ENCODE results near the gene RAB11FIP4. TPM values are rescaled to one million over a fixed set of nuclear protein-coding genes. Genes with fewer than 3 reads are reported as not detected.

The RAB11FIP4 gene
- total and polyA plus RNA-seq, 4 donors, result 5.2 to 19.1 (median 12.8) TPM

DNA sequence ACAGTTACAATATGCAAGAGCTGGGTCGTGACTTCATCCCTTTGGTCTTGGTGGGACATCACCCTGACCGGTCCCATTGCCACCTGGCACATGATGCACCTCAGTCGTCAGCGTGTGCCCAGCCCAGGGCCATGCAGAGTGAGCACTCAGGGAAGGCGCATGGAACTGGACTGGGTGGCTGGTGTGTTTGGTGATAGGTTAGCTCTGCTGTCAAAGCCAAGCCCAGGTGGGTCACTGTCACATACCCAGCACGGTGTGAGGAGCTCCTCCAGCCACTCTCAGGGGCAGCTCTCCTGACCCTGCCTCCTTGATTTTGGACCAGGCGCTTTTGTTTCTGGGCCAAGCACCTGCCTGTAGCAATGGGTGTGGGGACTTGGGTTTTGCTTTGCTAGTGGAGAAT lies 180.9 kb downstream of the RAB11FIP4 start:
- Histone ChIP-seq H3K36me3 (ENCODE audit: control insufficient read depth in 4 of 4, insufficient read depth in 4 of 4, low read length in 4 of 4) (no peaks in the 10 kb centered on the region), H3K9me3 (ENCODE audit: control insufficient read depth in 4 of 4, insufficient read depth in 3 of 4, low read length in 3 of 4) (no peaks in the 10 kb centered on the region), H3K27ac (ENCODE audit: low read depth in 1 of 2, low read length in 1 of 2) (peak overlapping the region in 1 of 2 donors; percentile 20), H3K9ac (ENCODE audit: insufficient read depth in 1 of 2, low read length in 2 of 2) (no peak overlapping the region), H3K4me1 (ENCODE audit: control insufficient read depth in 5 of 5, insufficient read depth in 5 of 5, low read length in 5 of 5) (peaks cover 0 to 14% (median 9%) of the 10 kb centered on the region in 5 donors), H3K27me3 (ENCODE audit: control insufficient read depth in 3 of 3, insufficient read depth in 3 of 3, low read length in 2 of 3) (no peaks in the 10 kb centered on the region), H3K4me3 (no peak overlapping the region)
- WGBS, 2 donors, result 95 to 96% methylated on average over 7 of the region's 7 CpGs
- ATAC-seq (ENCODE audit: insufficient read depth, low FRiP score), result no peak
- DNase-seq, result no peak
- TF ChIP-seq, protein P1, sequence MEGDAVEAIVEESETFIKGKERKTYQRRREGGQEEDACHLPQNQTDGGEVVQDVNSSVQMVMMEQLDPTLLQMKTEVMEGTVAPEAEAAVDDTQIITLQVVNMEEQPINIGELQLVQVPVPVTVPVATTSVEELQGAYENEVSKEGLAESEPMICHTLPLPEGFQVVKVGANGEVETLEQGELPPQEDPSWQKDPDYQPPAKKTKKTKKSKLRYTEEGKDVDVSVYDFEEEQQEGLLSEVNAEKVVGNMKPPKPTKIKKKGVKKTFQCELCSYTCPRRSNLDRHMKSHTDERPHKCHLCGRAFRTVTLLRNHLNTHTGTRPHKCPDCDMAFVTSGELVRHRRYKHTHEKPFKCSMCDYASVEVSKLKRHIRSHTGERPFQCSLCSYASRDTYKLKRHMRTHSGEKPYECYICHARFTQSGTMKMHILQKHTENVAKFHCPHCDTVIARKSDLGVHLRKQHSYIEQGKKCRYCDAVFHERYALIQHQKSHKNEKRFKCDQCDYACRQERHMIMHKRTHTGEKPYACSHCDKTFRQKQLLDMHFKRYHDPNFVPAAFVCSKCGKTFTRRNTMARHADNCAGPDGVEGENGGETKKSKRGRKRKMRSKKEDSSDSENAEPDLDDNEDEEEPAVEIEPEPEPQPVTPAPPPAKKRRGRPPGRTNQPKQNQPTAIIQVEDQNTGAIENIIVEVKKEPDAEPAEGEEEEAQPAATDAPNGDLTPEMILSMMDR (IDR thresholded peaks at IDR 0.05; ENCODE audit: control extremely low read depth, extremely low read depth), result no peak

DNA sequence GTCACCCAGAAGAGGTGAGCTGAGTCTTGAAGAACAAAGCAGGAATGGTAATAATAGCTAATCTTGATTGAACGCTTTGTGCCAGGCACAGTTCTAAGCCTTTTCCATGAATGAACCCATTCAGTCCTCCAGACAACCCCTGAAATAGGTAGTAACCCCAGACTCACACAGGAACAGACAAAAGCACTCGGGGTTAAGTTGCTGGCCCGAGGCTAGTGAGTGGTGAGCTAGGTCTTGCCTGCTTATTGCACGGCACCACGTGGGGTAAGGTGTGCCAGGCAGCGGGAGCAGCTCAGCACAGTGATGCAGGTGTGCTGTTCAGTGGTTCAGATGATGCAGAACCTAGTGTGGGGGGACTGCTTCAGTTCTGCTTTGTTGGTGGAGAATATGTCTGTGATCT lies 181.6 kb downstream of the RAB11FIP4 start:
- Histone ChIP-seq H3K9me3 (ENCODE audit: control insufficient read depth in 4 of 4, insufficient read depth in 3 of 4, low read length in 3 of 4) (no peaks in the 10 kb centered on the region), H3K27ac (ENCODE audit: low read depth in 1 of 2, low read length in 1 of 2) (peak overlapping the region in 1 of 2 donors; percentile 3), H3K4me1 (ENCODE audit: control insufficient read depth in 5 of 5, insufficient read depth in 5 of 5, low read length in 5 of 5) (peaks cover 0 to 12% (median 9%) of the 10 kb centered on the region in 5 donors), H3K9ac (ENCODE audit: insufficient read depth in 1 of 2, low read length in 2 of 2) (no peak overlapping the region), H3K4me3 (no peak overlapping the region), H3K36me3 (ENCODE audit: control insufficient read depth in 4 of 4, insufficient read depth in 4 of 4, low read length in 4 of 4) (no peaks in the 10 kb centered on the region), H3K27me3 (ENCODE audit: control insufficient read depth in 3 of 3, insufficient read depth in 3 of 3, low read length in 2 of 3) (no peaks in the 10 kb centered on the region)
- DNase-seq (no peak), ATAC-seq (ENCODE audit: insufficient read depth, low FRiP score) (no peak)
- TF ChIP-seq, protein P1 (IDR thresholded peaks at IDR 0.05; ENCODE audit: control extremely low read depth, extremely low read depth), result no peak
- WGBS, 2 donors, result 87 to 94% methylated on average over 6 of the region's 6 CpGs

DNA sequence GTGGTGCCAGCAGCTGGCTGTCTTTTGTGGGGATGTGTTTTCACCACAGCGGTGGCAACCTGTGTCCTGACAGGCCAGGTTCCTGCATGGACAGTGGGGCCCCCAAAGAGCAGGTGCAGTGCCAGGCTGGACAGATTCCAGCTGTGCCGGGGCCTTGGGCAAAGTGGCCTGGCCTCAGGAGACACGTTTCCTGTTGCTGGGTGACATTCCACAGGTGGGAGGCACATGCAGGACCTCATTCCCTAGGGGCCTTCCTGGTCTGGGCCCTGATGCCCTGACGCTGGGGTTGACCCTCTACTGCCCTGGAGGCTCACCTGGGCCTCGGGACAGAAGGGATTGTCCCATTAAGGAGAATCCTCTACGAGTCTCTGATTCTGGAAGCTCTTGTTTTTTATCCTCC lies 182.4 kb downstream of the RAB11FIP4 start:
- TF ChIP-seq, protein P1 (IDR thresholded peaks at IDR 0.05; ENCODE audit: control extremely low read depth, extremely low read depth), result no peak
- Histone ChIP-seq H3K27me3 (ENCODE audit: control insufficient read depth in 3 of 3, insufficient read depth in 3 of 3, low read length in 2 of 3) (no peaks in the 10 kb centered on the region), H3K27ac (ENCODE audit: low read depth in 1 of 2, low read length in 1 of 2) (no peak overlapping the region), H3K9me3 (ENCODE audit: control insufficient read depth in 4 of 4, insufficient read depth in 3 of 4, low read length in 3 of 4) (no peaks in the 10 kb centered on the region), H3K9ac (ENCODE audit: insufficient read depth in 1 of 2, low read length in 2 of 2) (no peak overlapping the region), H3K4me1 (ENCODE audit: control insufficient read depth in 5 of 5, insufficient read depth in 5 of 5, low read length in 5 of 5) (peaks cover 0 to 12% (median 6%) of the 10 kb centered on the region in 5 donors), H3K36me3 (ENCODE audit: control insufficient read depth in 4 of 4, insufficient read depth in 4 of 4, low read length in 4 of 4) (no peaks in the 10 kb centered on the region), H3K4me3 (no peak overlapping the region)
- 77 to 91% methylated on average over 6 of the region's 6 CpGs for WGBS, 2 donors
- DNase-seq, result no peak
- no peak for ATAC-seq (ENCODE audit: insufficient read depth, low FRiP score)

DNA sequence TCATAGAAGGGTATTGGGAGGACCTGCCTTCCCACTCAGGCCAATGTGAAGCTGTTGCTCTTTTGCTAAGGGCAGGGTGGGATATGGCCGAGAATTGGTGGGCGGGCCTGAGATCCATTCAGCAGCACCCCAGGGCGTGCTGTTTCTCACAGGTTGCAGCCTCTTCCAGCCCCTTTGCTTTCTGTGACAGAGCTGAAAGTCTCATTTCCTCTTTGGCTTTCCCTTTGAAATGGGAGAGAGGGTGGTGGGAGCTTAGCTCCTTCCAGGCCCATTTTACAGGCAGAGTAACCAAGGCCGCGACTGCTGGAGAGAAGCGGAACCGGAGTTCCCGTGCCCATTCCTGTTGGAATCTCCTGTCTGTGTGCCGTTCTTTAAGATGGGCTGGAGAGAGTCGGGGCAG lies 183.0 kb downstream of the RAB11FIP4 start:
- Histone ChIP-seq H3K27me3 (ENCODE audit: control insufficient read depth in 3 of 3, insufficient read depth in 3 of 3, low read length in 2 of 3) (no peaks in the 10 kb centered on the region), H3K36me3 (ENCODE audit: control insufficient read depth in 4 of 4, insufficient read depth in 4 of 4, low read length in 4 of 4) (no peaks in the 10 kb centered on the region), H3K9ac (ENCODE audit: insufficient read depth in 1 of 2, low read length in 2 of 2) (no peak overlapping the region), H3K4me1 (ENCODE audit: control insufficient read depth in 5 of 5, insufficient read depth in 5 of 5, low read length in 5 of 5) (peaks cover 0 to 12% (median 6%) of the 10 kb centered on the region in 5 donors), H3K27ac (ENCODE audit: low read depth in 1 of 2, low read length in 1 of 2) (no peak overlapping the region), H3K9me3 (ENCODE audit: control insufficient read depth in 4 of 4, insufficient read depth in 3 of 4, low read length in 3 of 4) (no peaks in the 10 kb centered on the region), H3K4me3 (no peak overlapping the region)
- TF ChIP-seq, protein P1 (IDR thresholded peaks at IDR 0.05; ENCODE audit: control extremely low read depth, extremely low read depth), result no peak
- no peak for DNase-seq
- WGBS, 2 donors, result 94% methylated on average over 10 of the region's 10 CpGs
- no peak for ATAC-seq (ENCODE audit: insufficient read depth, low FRiP score)

Measured in lung (tissue), 12 donors.